Measurements from ENCODE around the gene PPP1R15B.
A peak's percentile ranks its signal among the peaks of the same experiment; 100 is the strongest.

The PPP1R15B gene

GRCh38 chr1:204420039-204421004, 8.7 kb upstream of the PPP1R15B start:
- no peak for DNase-seq

GRCh38 chr1:204419064-204419403, 7.4 kb upstream of the PPP1R15B start:
- peak; percentile 74 for DNase-seq

GRCh38 chr1:204418174-204419063, 6.8 kb upstream of the PPP1R15B start:
- DNase-seq: peak; percentile 54

GRCh38 chr1:204417074-204417997, 5.7 kb upstream of the PPP1R15B start:
- peak; percentile 99 for DNase-seq

GRCh38 chr1:204416589-204417073, 5.0 kb upstream of the PPP1R15B start:
- DNase-seq: no peak

- DNase-seq: no peak
Measured at GRCh38 chr1:204415351-204415750, 3.7 kb upstream of the PPP1R15B start.

- no peak for DNase-seq
Measured at GRCh38 chr1:204414016-204414415, 2.4 kb upstream of the PPP1R15B start.

- no peak for DNase-seq
Measured at GRCh38 chr1:204413170-204413535, 1.5 kb upstream of the PPP1R15B start.

GRCh38 chr1:204410688-204411450, 748 bp downstream of the PPP1R15B start:
- peak; percentile 25 for DNase-seq

- no peak for DNase-seq
Measured at GRCh38 chr1:204409836-204410687, 1.6 kb downstream of the PPP1R15B start.

- DNase-seq: no peak
Measured at GRCh38 chr1:204409123-204409522, 2.5 kb downstream of the PPP1R15B start.

GRCh38 chr1:204408602-204409001, 3.0 kb downstream of the PPP1R15B start:
- DNase-seq: no peak

- DNase-seq: peak; percentile 77
Measured at GRCh38 chr1:204408074-204408507, 3.5 kb downstream of the PPP1R15B start.

- no peak for DNase-seq
Measured at GRCh38 chr1:204407295-204407971, 4.2 kb downstream of the PPP1R15B start.

GRCh38 chr1:204406621-204407020, 5.0 kb downstream of the PPP1R15B start:
- DNase-seq: no peak

- DNase-seq: no peak
Measured at GRCh38 chr1:204405988-204406387, 5.6 kb downstream of the PPP1R15B start.

- no peak for DNase-seq
Measured at GRCh38 chr1:204404629-204405028, 7.0 kb downstream of the PPP1R15B start.

- DNase-seq: no peak
Measured at GRCh38 chr1:204402391-204402790, 9.2 kb downstream of the PPP1R15B start.

GRCh38 chr1:204401730-204402129, 9.9 kb downstream of the PPP1R15B start:
- no peak for DNase-seq

Measured in fibroblast of skin of abdomen (primary cell).